IPS-20b (cell line): Measurements from ENCODE around the gene CIBAR2.

Experiments
- H3K27ac ChIP-seq: one replicate; pipeline ENCODE4 v1.5.1; 2013; ENCODE audit warnings: low read length
- H3K27me3 ChIP-seq: 2 replicates; pipeline ENCODE4 v1.6.1; 2013; ENCODE audit warnings: mild to moderate bottlenecking, low read length, inconsistent platforms; ENCODE audit not compliant: insufficient read depth
- H3K36me3 ChIP-seq: 2 replicates; pipeline ENCODE4 v1.6.1; 2013; ENCODE audit warnings: low read depth, mild to moderate bottlenecking, inconsistent platforms, low read length, moderate library complexity; ENCODE audit not compliant: insufficient read depth
- H3K4me1 ChIP-seq: 2 replicates; pipeline ENCODE4 v1.6.1; 2013; ENCODE audit warnings: mild to moderate bottlenecking, control low read depth, inconsistent platforms, low read length, moderate library complexity; ENCODE audit not compliant: insufficient read depth
- H3K4me3 ChIP-seq: 2 replicates; pipeline ENCODE4 v1.5.1; 2013; ENCODE audit warnings: mild to moderate bottlenecking, low read length, inconsistent platforms
- H3K9ac ChIP-seq: 2 replicates; pipeline ENCODE4 v1.6.1; 2013; ENCODE audit warnings: low read depth, mild to moderate bottlenecking, inconsistent platforms, low read length, moderate library complexity
- H3K9me3 ChIP-seq: 2 replicates; pipeline ENCODE4 v1.6.1; 2013; ENCODE audit warnings: mild to moderate bottlenecking, low read depth, low read length, inconsistent platforms; ENCODE audit not compliant: insufficient read depth

The CIBAR2 gene

DNA sequence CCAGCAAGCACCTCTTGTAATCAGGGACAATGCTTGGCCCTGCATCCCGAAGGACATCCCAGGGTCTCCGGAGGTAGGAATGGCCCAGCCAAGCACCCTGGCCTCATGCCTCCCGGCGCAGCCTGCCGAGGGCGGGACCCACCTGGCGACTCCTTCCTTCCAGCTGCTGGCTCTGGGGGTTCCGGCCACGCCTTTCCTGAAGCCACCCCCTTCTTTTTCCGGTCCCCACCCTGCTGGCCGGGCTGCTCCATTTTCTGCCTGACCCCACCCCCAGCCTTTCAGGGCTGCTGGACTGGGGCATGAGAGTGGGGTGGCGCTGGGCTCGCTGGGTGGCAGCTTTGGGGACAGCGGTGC is 22.5 kb upstream of the CIBAR2 start:
- no peaks in the 10 kb centered on the region for H3K9me3 ChIP-seq
- no peak overlapping the region for H3K27ac ChIP-seq
- H3K9ac ChIP-seq: no peak overlapping the region
- H3K4me1 ChIP-seq: 0 out of 2 replicates have a peak, but pooled peaks cover 5% of the 10 kb centered on the region
- no peak overlapping the region for H3K4me3 ChIP-seq
- H3K27me3 ChIP-seq: no peaks in the 10 kb centered on the region; the same call in 1 of the 2 replicates
- no peaks in the 10 kb centered on the region for H3K36me3 ChIP-seq

DNA sequence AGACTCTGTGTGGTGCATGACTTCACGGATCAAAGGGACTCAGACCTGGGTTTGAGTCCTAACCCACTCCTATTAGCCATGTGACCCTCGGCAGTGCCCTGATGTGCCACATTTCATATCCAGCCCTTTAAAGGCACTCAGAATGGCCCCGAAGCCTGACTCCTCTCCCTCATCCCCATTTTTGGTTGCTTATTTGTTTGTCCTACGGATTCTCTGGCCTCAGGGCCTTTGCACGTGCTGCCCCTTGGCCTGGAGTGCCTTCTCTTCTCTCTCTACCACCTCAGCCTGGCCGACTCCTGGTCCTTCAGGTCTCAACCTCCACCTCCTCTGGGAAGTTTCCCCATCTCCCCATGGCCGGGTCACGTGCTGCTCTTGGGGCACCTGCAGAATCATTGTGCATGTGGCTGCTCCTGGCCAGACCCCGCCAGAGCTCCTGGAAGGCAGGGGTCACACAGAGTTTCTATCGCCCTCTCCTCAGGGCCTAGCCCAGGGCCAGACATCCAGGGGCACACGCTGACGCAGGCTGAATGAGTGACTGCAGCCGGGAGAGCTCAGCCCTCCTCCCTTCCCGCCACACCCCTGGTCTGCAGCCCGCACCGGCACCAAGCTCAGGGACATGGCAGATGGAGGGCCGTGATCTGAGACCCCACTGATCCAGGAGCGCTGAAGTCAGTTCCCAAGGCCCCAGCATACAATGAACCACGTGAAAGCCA is 22.0 kb upstream of the CIBAR2 start:
- no peak overlapping the region for H3K4me3 ChIP-seq
- H3K9ac ChIP-seq: no peak overlapping the region
- H3K4me1 ChIP-seq: 0 out of 2 replicates have a peak, but pooled peaks cover 5% of the 10 kb centered on the region

GRCh38 chr16:85133290-85133599 is 21.0 kb upstream of the CIBAR2 start:
- no peaks in the 10 kb centered on the region for H3K36me3 ChIP-seq
- H3K4me1 ChIP-seq: 0 out of 2 replicates have a peak, but pooled peaks cover 5% of the 10 kb centered on the region
- H3K9ac ChIP-seq: no peak overlapping the region
- no peaks in the 10 kb centered on the region; the same call in 1 of the 2 replicates for H3K27me3 ChIP-seq
- H3K27ac ChIP-seq: no peak overlapping the region
- no peaks in the 10 kb centered on the region for H3K9me3 ChIP-seq
- H3K4me3 ChIP-seq: no peak overlapping the region

More for the DNA sequence above, 22.0 kb upstream of the CIBAR2 start:
- Histone ChIP-seq H3K27me3 (no peaks in the 10 kb centered on the region; the same call in 1 of the 2 replicates), H3K27ac (no peak overlapping the region), H3K9me3 (no peaks in the 10 kb centered on the region), H3K36me3 (no peaks in the 10 kb centered on the region)

DNA sequence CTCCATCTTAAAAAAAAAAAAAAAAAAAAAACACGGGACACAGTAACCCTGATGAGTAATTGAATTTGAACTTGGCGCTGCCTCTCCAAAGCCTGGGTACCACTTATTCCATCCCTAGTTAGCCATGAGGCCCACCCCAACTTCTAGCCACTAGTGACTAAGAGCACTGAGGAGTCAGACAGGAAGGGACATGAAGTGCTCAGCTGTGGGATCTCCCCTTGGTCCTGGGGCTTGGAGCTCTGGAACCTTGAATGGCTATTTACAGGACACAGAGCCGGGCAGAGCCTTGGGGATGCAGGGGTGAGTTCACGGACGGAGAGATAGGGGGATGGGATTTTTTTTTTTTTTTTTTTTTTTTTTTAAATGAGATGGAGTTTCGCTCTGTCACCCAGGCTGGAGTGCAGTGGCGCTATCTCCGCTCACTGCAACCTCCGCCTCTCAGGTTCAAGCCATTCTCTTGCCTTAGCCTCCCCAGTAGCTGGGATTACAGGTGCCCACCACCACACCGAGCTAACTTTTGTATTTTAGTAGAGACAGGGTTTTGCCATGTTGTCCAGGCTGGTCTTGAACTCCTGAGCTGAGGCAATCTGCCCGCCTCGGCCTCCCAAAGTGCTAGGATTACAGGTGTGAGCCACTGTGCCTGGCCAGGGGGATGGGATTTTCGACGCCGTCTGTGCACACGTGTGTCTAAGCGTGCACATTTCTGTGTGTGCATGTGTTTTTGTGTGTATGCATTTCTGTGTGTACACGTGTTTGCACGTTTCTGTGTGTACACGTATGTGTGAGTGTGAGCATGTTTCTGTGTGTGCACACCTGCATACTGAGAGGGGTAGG is 20.4 kb upstream of the CIBAR2 start:
- H3K9ac ChIP-seq: no peak overlapping the region
- H3K4me1 ChIP-seq: 0 out of 2 replicates have a peak, but pooled peaks cover 5% of the 10 kb centered on the region
- H3K27ac ChIP-seq: no peak overlapping the region
- H3K4me3 ChIP-seq: no peak overlapping the region
- H3K36me3 ChIP-seq: no peaks in the 10 kb centered on the region
- H3K9me3 ChIP-seq: no peaks in the 10 kb centered on the region
- H3K27me3 ChIP-seq: no peaks in the 10 kb centered on the region; the same call in 1 of the 2 replicates

DNA sequence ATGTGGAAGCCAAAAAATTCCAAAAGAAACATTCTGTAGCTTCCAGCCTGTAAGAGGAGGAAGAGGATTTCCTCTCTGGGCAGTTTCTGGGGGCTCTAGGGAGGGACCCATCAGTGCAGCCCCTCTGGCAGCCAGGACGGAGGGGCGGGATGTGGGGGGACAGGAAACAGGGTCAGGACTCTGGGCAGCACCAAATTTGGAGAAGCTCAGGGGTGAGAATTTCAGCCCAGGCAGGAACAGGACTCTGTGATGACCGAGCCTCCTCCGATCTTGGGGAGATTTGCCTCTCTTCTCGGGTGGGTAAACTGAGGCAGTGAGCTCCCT is 18.4 kb upstream of the CIBAR2 start:
- peaks cover 17% of the 10 kb centered on the region; the same call in 1 of the 2 replicates for H3K4me1 ChIP-seq
- no peaks in the 10 kb centered on the region for H3K36me3 ChIP-seq
- no peak overlapping the region for H3K27ac ChIP-seq
- H3K9me3 ChIP-seq: no peaks in the 10 kb centered on the region
- 0 out of 2 replicates have a peak, but pooled peaks cover 5% of the 10 kb centered on the region for H3K27me3 ChIP-seq
- H3K9ac ChIP-seq: no peak overlapping the region
- H3K4me3 ChIP-seq: no peak overlapping the region

GRCh38 chr16:85129876-85130704 is 17.8 kb upstream of the CIBAR2 start:
- H3K4me1 ChIP-seq: peaks cover 17% of the 10 kb centered on the region; the same call in 1 of the 2 replicates
- no peaks in the 10 kb centered on the region for H3K9me3 ChIP-seq
- no peaks in the 10 kb centered on the region for H3K36me3 ChIP-seq
- no peak overlapping the region for H3K27ac ChIP-seq
- no peak overlapping the region for H3K9ac ChIP-seq
- no peak overlapping the region for H3K4me3 ChIP-seq
- 0 out of 2 replicates have a peak, but pooled peaks cover 5% of the 10 kb centered on the region for H3K27me3 ChIP-seq

- Histone ChIP-seq H3K36me3 (no peaks in the 10 kb centered on the region), H3K4me1 (peaks cover 17% of the 10 kb centered on the region; the same call in 1 of the 2 replicates), H3K4me3 (no peak overlapping the region), H3K27ac (no peak overlapping the region), H3K9me3 (no peaks in the 10 kb centered on the region), H3K9ac (no peak overlapping the region), H3K27me3 (0 out of 2 replicates have a peak, but pooled peaks cover 5% of the 10 kb centered on the region)
These were observed 16.0 kb upstream of the CIBAR2 start for GRCh38 chr16:85128079-85128837.

- H3K4me1 ChIP-seq: peaks cover 17% of the 10 kb centered on the region; the same call in 1 of the 2 replicates
- no peak overlapping the region for H3K9ac ChIP-seq
- 0 out of 2 replicates have a peak, but pooled peaks cover 5% of the 10 kb centered on the region for H3K27me3 ChIP-seq
- no peak overlapping the region for H3K27ac ChIP-seq
- no peaks in the 10 kb centered on the region for H3K9me3 ChIP-seq
- H3K4me3 ChIP-seq: no peak overlapping the region; the same call in 1 of the 2 replicates
- no peaks in the 10 kb centered on the region for H3K36me3 ChIP-seq
These were observed 15.1 kb upstream of the CIBAR2 start for GRCh38 chr16:85127379-85127723.

- Histone ChIP-seq H3K4me1 (peaks cover 17% of the 10 kb centered on the region; the same call in 1 of the 2 replicates), H3K27ac (no peak overlapping the region), H3K27me3 (0 out of 2 replicates have a peak, but pooled peaks cover 5% of the 10 kb centered on the region), H3K9me3 (no peaks in the 10 kb centered on the region), H3K9ac (no peak overlapping the region), H3K36me3 (no peaks in the 10 kb centered on the region), H3K4me3 (no peak overlapping the region; the same call in 1 of the 2 replicates)
These were observed 14.6 kb upstream of the CIBAR2 start for GRCh38 chr16:85126705-85127378.

- no peaks in the 10 kb centered on the region for H3K36me3 ChIP-seq
- H3K9ac ChIP-seq: no peak overlapping the region
- H3K27me3 ChIP-seq: 0 out of 2 replicates have a peak, but pooled peaks cover 5% of the 10 kb centered on the region
- H3K4me1 ChIP-seq: peaks cover 17% of the 10 kb centered on the region; the same call in 1 of the 2 replicates
- H3K9me3 ChIP-seq: no peaks in the 10 kb centered on the region
- no peak overlapping the region for H3K4me3 ChIP-seq
- H3K27ac ChIP-seq: no peak overlapping the region
These were observed 14.1 kb upstream of the CIBAR2 start for GRCh38 chr16:85126394-85126704.
